ENCODE data around the gene MCRS1. TPM values are rescaled to one million over a fixed set of nuclear protein-coding genes. Genes with fewer than 3 reads are reported as not detected.

Gene MCRS1
- polyA plus RNA-seq, 3 donors: 50.3 to 88.8 (median 52.3) TPM

DNA sequence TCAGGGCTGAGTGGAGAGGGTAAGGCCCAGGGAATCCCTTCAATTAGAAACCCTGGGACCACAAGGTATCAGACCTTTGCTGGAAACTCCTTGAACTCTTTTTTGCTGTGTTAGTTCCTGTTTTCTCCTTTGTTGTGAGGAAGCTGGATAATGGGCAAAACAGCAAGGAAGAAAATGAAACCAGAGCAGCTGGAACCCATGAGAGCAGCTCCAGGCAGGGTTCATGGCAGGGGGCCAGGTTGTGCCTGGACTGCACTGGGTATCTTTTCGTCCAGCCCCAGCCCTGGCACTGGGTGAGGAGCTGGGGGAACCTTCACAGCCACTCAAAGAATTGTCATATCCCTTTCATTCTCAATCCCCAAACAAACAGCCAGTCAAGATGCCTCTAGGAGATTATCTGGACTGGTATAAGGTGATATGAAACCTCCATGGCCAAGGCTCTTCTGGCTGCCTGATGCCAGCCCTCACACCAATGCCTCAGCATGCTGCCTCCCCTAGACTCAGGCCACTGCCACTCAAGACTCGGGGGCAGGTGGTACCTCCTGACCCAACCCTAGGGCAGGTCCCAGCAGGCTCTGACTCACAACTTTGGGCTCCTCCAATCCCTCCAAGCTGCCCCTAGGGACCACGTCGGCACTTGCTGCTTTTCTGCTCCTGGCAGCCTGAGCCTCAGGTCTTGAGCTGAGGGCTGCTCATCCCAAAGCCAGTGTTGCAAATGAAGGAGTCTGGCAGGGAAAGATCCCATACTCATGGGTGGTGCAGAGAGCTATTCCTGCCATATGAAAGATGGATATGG lies 21.0 kb upstream of the MCRS1 start:
- Mint-ChIP-seq H3K9me3 (peaks cover 2 to 9% (median 6%) of the 10 kb centered on the region in 7 donors), H3K4me3 (peak overlapping the region; percentile 12 to 68)

GRCh38 chr12:49588281-49588680 lies 20.3 kb upstream of the MCRS1 start:
- H3K9ac ChIP-seq (ENCODE audit: insufficient read depth, low read length, poor library complexity, severe bottlenecking): peak overlapping the region; percentile 28
- peak overlapping the region in 1 of 2 donors; percentile 68 for H3K4me3 Mint-ChIP-seq

More for the DNA sequence above, 21.0 kb upstream of the MCRS1 start:
- peaks cover 7 to 8% of the 10 kb centered on the region in 2 donors for H3K4me1 ChIP-seq (ENCODE audit: control insufficient read depth in 1 of 2, insufficient read depth in 2 of 2, low read length in 2 of 2)
- peak overlapping the region; percentile 21 to 25 for H3K27ac ChIP-seq (ENCODE audit: low read depth in 1 of 2, low read length in 2 of 2)
- no peaks in the 10 kb centered on the region for H3K36me3 ChIP-seq (replicated peaks in 1 of 2; ENCODE audit: control insufficient read depth in 1 of 2, insufficient read depth in 2 of 2, low read length in 2 of 2)
- peaks cover 0 to 4% of the 10 kb centered on the region in 2 donors for H3K9me3 ChIP-seq (replicated peaks in 1 of 2; ENCODE audit: control insufficient read depth in 1 of 2, insufficient read depth in 1 of 2, low read length in 2 of 2)
- peak overlapping the region in 1 of 3 experiments; percentile 25 for H3K4me3 ChIP-seq (replicated peaks in 1 of 3; ENCODE audit: low read depth in 2 of 3, low read length in 3 of 3)
- peak overlapping the region; percentile 28 for H3K9ac ChIP-seq (ENCODE audit: insufficient read depth, low read length, poor library complexity, severe bottlenecking)
- no peaks in the 10 kb centered on the region for H3K79me2 ChIP-seq (ENCODE audit: insufficient read depth, low read length)
- H4K20me1 ChIP-seq (ENCODE audit: insufficient read depth, low read length): no peaks in the 10 kb centered on the region
- 86% methylated on average over 1 of the region's 4 CpGs for WGBS (ENCODE audit: insufficient coverage)
- H3K4me2 ChIP-seq (replicated peaks; ENCODE audit: extremely low read depth, low read length, poor library complexity, severe bottlenecking): peak overlapping the region; percentile 13
- H3K27me3 Mint-ChIP-seq (ENCODE audit: low read depth in 3 of 3): peaks cover 0 to 4% (median 2%) of the 10 kb centered on the region in 3 donors
- H3K36me3 Mint-ChIP-seq: peaks cover 7 to 14% of the 10 kb centered on the region in 2 donors
- peaks cover 13% of the 10 kb centered on the region for H3K4me1 Mint-ChIP-seq
- TF ChIP-seq CTCF (IDR thresholded peaks at IDR 0.05): no peak
- no peaks in the 10 kb centered on the region for H3K27me3 ChIP-seq (ENCODE audit: control insufficient read depth in 2 of 2, insufficient read depth in 2 of 2, low read length in 2 of 2)
- no peak for DNase-seq
- peak overlapping the region in 3 of 7 donors; percentile 17 to 53 (median 19) for H3K27ac Mint-ChIP-seq
- peak overlapping the region; percentile 50 for H2AFZ ChIP-seq (ENCODE audit: insufficient read depth, low read depth, low read length, poor library complexity, severe bottlenecking)
- intact Hi-C loops (cut with micrococcal nuclease): no loop called here

More at GRCh38 chr12:49588281-49588680, 20.3 kb upstream of the MCRS1 start:
- Histone ChIP-seq H3K79me2 (ENCODE audit: insufficient read depth, low read length) (no peaks in the 10 kb centered on the region), H3K27ac (ENCODE audit: low read depth in 1 of 2, low read length in 2 of 2) (peak overlapping the region in 1 of 2 donors; percentile 21), H3K4me3 (replicated peaks in 1 of 3; ENCODE audit: low read depth in 2 of 3, low read length in 3 of 3) (peak overlapping the region in 1 of 3 experiments; percentile 25), H3K4me1 (ENCODE audit: control insufficient read depth in 1 of 2, insufficient read depth in 2 of 2, low read length in 2 of 2) (peaks cover 7 to 8% of the 10 kb centered on the region in 2 donors), H4K20me1 (ENCODE audit: insufficient read depth, low read length) (no peaks in the 10 kb centered on the region), H3K36me3 (replicated peaks in 1 of 2; ENCODE audit: control insufficient read depth in 1 of 2, insufficient read depth in 2 of 2, low read length in 2 of 2) (no peaks in the 10 kb centered on the region), H3K4me2 (replicated peaks; ENCODE audit: extremely low read depth, low read length, poor library complexity, severe bottlenecking) (peak overlapping the region; percentile 13), H2AFZ (ENCODE audit: insufficient read depth, low read depth, low read length, poor library complexity, severe bottlenecking) (peak overlapping the region; percentile 50), H3K9me3 (replicated peaks in 1 of 2; ENCODE audit: control insufficient read depth in 1 of 2, insufficient read depth in 1 of 2, low read length in 2 of 2) (peaks cover 0 to 4% of the 10 kb centered on the region in 2 donors), H3K27me3 (ENCODE audit: control insufficient read depth in 2 of 2, insufficient read depth in 2 of 2, low read length in 2 of 2) (no peaks in the 10 kb centered on the region)
- Mint-ChIP-seq H3K27me3 (ENCODE audit: low read depth in 3 of 3) (peaks cover 0 to 4% (median 2%) of the 10 kb centered on the region in 3 donors), H3K36me3 (peaks cover 9 to 14% of the 10 kb centered on the region in 2 donors), H3K4me1 (peaks cover 13% of the 10 kb centered on the region), H3K9me3 (peaks cover 2 to 9% (median 6%) of the 10 kb centered on the region in 7 donors), H3K27ac (peak overlapping the region in 1 of 7 donors; percentile 17)
- 83% methylated on average over 7 of the region's 7 CpGs for WGBS (ENCODE audit: insufficient coverage)
- TF ChIP-seq CTCF (IDR thresholded peaks at IDR 0.05): no peak
- DNase-seq: no peak
- intact Hi-C loops (cut with micrococcal nuclease): no loop called here
